Liver (tissue), 3 donors: ENCODE results near the gene DLX5.

Experiments
- EGR1 ChIP-seq, 2 donors: IDR thresholded peaks; 2 replicates each; pipeline ENCODE4 v1.6.1; 2016 to 2018; ENCODE audit warnings: antibody characterized with exemption in 2 of 2, low read depth in 2 of 2
- GABPA ChIP-seq, 2 donors: IDR thresholded peaks in 1 of 2; conservative IDR thresholded peaks in 1 of 2; 2 replicates each; pipeline ENCODE4 v1.6.1; 2016; ENCODE audit warnings: antibody characterized with exemption in 2 of 2, mild to moderate bottlenecking in 1 of 2, moderate library complexity in 1 of 2
- REST ChIP-seq: IDR thresholded peaks from 2 replicates; pipeline ENCODE4 v1.6.1; 2016; ENCODE audit warnings: antibody characterized with exemption, mild to moderate bottlenecking
- YY1 ChIP-seq: IDR thresholded peaks from 2 replicates; pipeline ENCODE4 v1.6.1; 2016; ENCODE audit warnings: antibody characterized with exemption, mild to moderate bottlenecking
- TF ChIP-seq, protein P1 (sequence below): fragments of 150-350 bp; IDR thresholded peaks from 2 replicates; pipeline ENCODE4 v1.5.1; 2017; ENCODE audit warnings: improper control_type of control experiment, low read depth, low read length; ENCODE audit not compliant: missing input control
- donor health status: healthy.
- donor health status: healthy.

- TF ChIP-seq, protein P1, sequence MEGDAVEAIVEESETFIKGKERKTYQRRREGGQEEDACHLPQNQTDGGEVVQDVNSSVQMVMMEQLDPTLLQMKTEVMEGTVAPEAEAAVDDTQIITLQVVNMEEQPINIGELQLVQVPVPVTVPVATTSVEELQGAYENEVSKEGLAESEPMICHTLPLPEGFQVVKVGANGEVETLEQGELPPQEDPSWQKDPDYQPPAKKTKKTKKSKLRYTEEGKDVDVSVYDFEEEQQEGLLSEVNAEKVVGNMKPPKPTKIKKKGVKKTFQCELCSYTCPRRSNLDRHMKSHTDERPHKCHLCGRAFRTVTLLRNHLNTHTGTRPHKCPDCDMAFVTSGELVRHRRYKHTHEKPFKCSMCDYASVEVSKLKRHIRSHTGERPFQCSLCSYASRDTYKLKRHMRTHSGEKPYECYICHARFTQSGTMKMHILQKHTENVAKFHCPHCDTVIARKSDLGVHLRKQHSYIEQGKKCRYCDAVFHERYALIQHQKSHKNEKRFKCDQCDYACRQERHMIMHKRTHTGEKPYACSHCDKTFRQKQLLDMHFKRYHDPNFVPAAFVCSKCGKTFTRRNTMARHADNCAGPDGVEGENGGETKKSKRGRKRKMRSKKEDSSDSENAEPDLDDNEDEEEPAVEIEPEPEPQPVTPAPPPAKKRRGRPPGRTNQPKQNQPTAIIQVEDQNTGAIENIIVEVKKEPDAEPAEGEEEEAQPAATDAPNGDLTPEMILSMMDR, result no peak
- TF ChIP-seq EGR1 (IDR thresholded peaks at IDR 0.05; ENCODE audit: low read depth in 2 of 2) (no peak), GABPA (IDR thresholded peaks at IDR 0.05 in 1 of 2, conservative IDR thresholded peaks at IDR 0.05 in 1 of 2) (no peak), YY1 (no peak), REST (no peak)
Measured at GRCh38 chr7:96996111-96996957, 28.3 kb downstream of the DLX5 start.
